Endothelial cell of umbilical vein (primary cell): ENCODE results near the gene RASGRF1. TPM values are rescaled to one million over a fixed set of nuclear protein-coding genes. Genes with fewer than 3 reads are reported as not detected.

ENCODE experiments used
- BruUV-seq: library from RNA; stranded (reverse); fragments of 400-500 nt; replicated peaks from 2 replicates; lab custom pipeline; 2021; lab: Mats Ljungman, UMichigan
- CTCF ChIA-PET: fragments of 300-600, 350-600 bp; sonication (Branson Sonifier 250); formaldehyde crosslinking; loops from one replicate; lab custom pipeline; 2021; ENCODE audit warnings: antibody characterized with exemption, inconsistent platforms; lab: Charles Lee
- POLR2A ChIA-PET: fragments of 300-600, 350-600 bp; sonication (Branson Sonifier 250); formaldehyde crosslinking; loops from one replicate; lab custom pipeline; 2021; ENCODE audit warnings: antibody characterized with exemption, inconsistent platforms; lab: Charles Lee
- DNase-seq: peaks from one replicate; pipeline ENCODE4 v3.0.0-alpha.2; 2011; ENCODE audit warnings: low read depth, low spot score
- FAIRE-seq: peaks from 2 replicates; lab custom pipeline; 2011; peaks lifted over from hg19 to GRCh38; lab: Jason Lieb, UNC
- H2AFZ ChIP-seq: 2 replicates; pipeline ENCODE4 v1.6.0; 2012; ENCODE audit warnings: low read depth, low read length, control low read depth, inconsistent platforms
- H3K27ac ChIP-seq: 2 replicates; pipeline ENCODE4 v1.5.1; 2011; ENCODE audit warnings: low read depth, mild to moderate bottlenecking, control low read depth, low read length, moderate library complexity; ENCODE audit not compliant: insufficient read depth
- H3K27me3 ChIP-seq, 2 experiments: 2 replicates each; pipeline versions ENCODE4 v1.6.0 to v1.6.1; 2011; ENCODE audit warnings: low read length in 2 of 2, mixed read lengths in 1 of 2; ENCODE audit not compliant: control insufficient read depth in 2 of 2, insufficient read depth in 2 of 2
- H3K36me3 ChIP-seq, 2 experiments: 2 replicates in 1 of 2; 3 replicates in 1 of 2; pipeline ENCODE4 v1.5.1; 2011; ENCODE audit warnings: low read length in 2 of 2, mild to moderate bottlenecking in 1 of 2, moderate library complexity in 1 of 2; ENCODE audit not compliant: control insufficient read depth in 2 of 2, insufficient read depth in 2 of 2; ENCODE audit errors: extremely low read depth in 1 of 2
- H3K4me1 ChIP-seq: 3 replicates; pipeline ENCODE4 v1.5.1; 2011; ENCODE audit warnings: mild to moderate bottlenecking, low read length; ENCODE audit not compliant: control insufficient read depth, insufficient read depth; ENCODE audit errors: extremely low read depth
- H3K4me2 ChIP-seq: 2 replicates; pipeline ENCODE4 v1.6.1; 2011; ENCODE audit warnings: low read length, control low read depth, mixed read lengths; ENCODE audit not compliant: insufficient read depth
- H3K4me3 ChIP-seq, 3 experiments: fragments of 200-600 bp in 1 of 3; sonication (generic), shearing (Covaris generic) in 1 of 3; replicated peaks in 1 of 3; 2 replicates each; pipeline ENCODE4 v1.5.1; 2011 to 2016; ENCODE audit warnings: control low read depth in 3 of 3, low read length in 3 of 3, mild to moderate bottlenecking in 2 of 3, inconsistent platforms in 1 of 3, low read depth in 1 of 3, moderate library complexity in 1 of 3; ENCODE audit not compliant: insufficient read depth in 1 of 3
- H3K79me2 ChIP-seq: 2 replicates; pipeline ENCODE4 v1.6.0; 2012; ENCODE audit warnings: low read length, inconsistent platforms; ENCODE audit not compliant: control insufficient read depth, insufficient read depth
- H3K9ac ChIP-seq: replicated peaks from 2 replicates; pipeline ENCODE3; 2011; ENCODE audit warnings: low read length, control low read depth; ENCODE audit not compliant: insufficient read depth; ENCODE audit errors: extremely low read depth
- H3K9me1 ChIP-seq: replicated peaks from 3 replicates; pipeline ENCODE4 v1.6.0; 2011; ENCODE audit warnings: mild to moderate bottlenecking, low read length; ENCODE audit not compliant: control insufficient read depth, insufficient read depth; ENCODE audit errors: extremely low read depth
- H3K9me3 ChIP-seq: replicated peaks from 2 replicates; pipeline ENCODE4 v1.5.1; 2012; ENCODE audit warnings: low read length, inconsistent platforms; ENCODE audit not compliant: control insufficient read depth, insufficient read depth
- H4K20me1 ChIP-seq: replicated peaks from 2 replicates; pipeline ENCODE3; 2011; ENCODE audit warnings: mild to moderate bottlenecking, low read length; ENCODE audit not compliant: control insufficient read depth, insufficient read depth; ENCODE audit errors: extremely low read depth
- EZH2 ChIP-seq: IDR thresholded peaks from 2 replicates; pipeline ENCODE4 v1.6.1; 2012; ENCODE audit warnings: borderline replicate concordance, low read depth, mild to moderate bottlenecking, moderate library complexity, low read length, inconsistent platforms; ENCODE audit not compliant: severe bottlenecking
- FOS ChIP-seq: IDR thresholded peaks from 2 replicates; pipeline ENCODE4 v1.6.1; 2011; ENCODE audit warnings: mild to moderate bottlenecking, low read length, moderate library complexity, borderline replicate concordance; ENCODE audit not compliant: insufficient read depth
- GATA2 ChIP-seq: IDR thresholded peaks from 2 replicates; pipeline ENCODE4 v1.7.0; 2011; ENCODE audit warnings: low read depth, mild to moderate bottlenecking, moderate library complexity, mixed read lengths, low read length; ENCODE audit not compliant: insufficient read length, insufficient read depth
- JUN ChIP-seq: IDR thresholded peaks from 2 replicates; pipeline ENCODE4 v1.6.1; 2011; ENCODE audit warnings: borderline replicate concordance, low read depth; ENCODE audit not compliant: insufficient read length, insufficient read depth
- MYC ChIP-seq: IDR thresholded peaks from one replicate; pipeline ENCODE4 v1.6.1; 2011; ENCODE audit warnings: mild to moderate bottlenecking, low read depth, low read length
- POLR2A ChIP-seq: IDR thresholded peaks from 2 replicates; pipeline ENCODE4 v1.6.1; 2012; ENCODE audit warnings: low read depth, mild to moderate bottlenecking, control low read depth, low read length
- POLR2AphosphoS5 ChIP-seq: IDR thresholded peaks from 2 replicates; pipeline ENCODE4 v1.6.1; 2012; ENCODE audit warnings: low read depth, mild to moderate bottlenecking, control low read depth, low read length, moderate library complexity; ENCODE audit not compliant: insufficient read depth
- dilution Hi-C: fragments of 300-500 bp; cut with MboI; formaldehyde crosslinking; loops from one replicate; pipeline ENCODE4 v1.15.0; 2019; ENCODE audit warnings: low sequenced_read_pairs; ENCODE audit not compliant: extremely low pct_ligation_motif_present
- intact Hi-C: fragments of 100-400 bp; cut with micrococcal nuclease; formaldehyde crosslinking; loops from one replicate; pipeline ENCODE4 v1.10.0; 2022
- polyA plus RNA-seq, 4 experiments: library from polyadenylated mRNA; depleted of rRNA in 3 of 4; stranded (reverse) in 3 of 4; unstranded in 1 of 4; fragments of >200 nt; gene quantifications; 2 replicates each; pipeline versions ENCODE4 v1.2.1 to v1.2.3, GENCODE V29; 2011 to 2012; ENCODE audit warnings: missing spikeins in 1 of 4
- total RNA-seq: library from RNA; stranded (reverse); gene quantifications from 2 replicates; pipeline ENCODE4 v1.2.3, GENCODE V29; 2021
- TF ChIP-seq, protein P1 (sequence below), 2 donors: IDR thresholded peaks; 1 replicate in 1 of 2; 2 replicates in 1 of 2; pipeline ENCODE4 v1.5.1; 2011; ENCODE audit warnings: low read length in 2 of 2, mild to moderate bottlenecking in 2 of 2, moderate library complexity in 2 of 2, control low read depth in 1 of 2, inconsistent platforms in 1 of 2, low read depth in 1 of 2; ENCODE audit not compliant: insufficient read depth in 1 of 2; ENCODE audit errors: extremely low read depth in 1 of 2
- TF ChIP-seq, protein P2 (sequence below): IDR thresholded peaks from 2 replicates; pipeline ENCODE4 v1.6.1; 2011; ENCODE audit not compliant: insufficient read depth, insufficient read length

RASGRF1 gene
- total and polyA plus RNA-seq, 2 donors (not counting 3 experiments of a cell fraction or from before 2014, with no cell fraction given): 0.04 TPM; not detected in 1

DNA sequence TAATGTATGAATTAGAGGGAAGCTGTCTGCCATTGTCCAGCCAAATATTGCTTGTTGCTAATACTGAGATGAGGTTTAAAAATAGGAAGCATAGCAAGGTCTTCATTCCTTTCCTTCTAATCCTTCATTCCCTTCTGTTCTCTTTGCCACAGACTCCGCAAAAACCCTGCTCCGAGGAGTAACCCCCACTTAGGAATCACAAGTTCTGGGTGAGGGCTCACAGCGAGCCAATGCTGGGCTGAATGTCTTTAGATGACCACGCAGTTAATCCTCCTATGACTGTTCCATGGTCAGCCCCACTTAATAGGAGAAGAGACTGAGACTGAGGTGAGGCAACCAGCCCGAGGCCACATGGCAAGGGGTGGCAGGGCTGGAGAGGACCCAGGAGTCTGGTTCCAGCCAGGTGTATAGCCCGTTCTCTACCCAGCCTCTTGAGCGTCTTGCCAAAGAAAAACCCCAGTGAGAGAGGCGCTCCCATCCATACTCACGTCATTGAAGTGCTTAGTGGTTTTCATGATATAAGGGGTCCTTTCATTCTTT lies 100.8 kb downstream of the RASGRF1 start:
- Histone ChIP-seq H3K9me3 (no peaks in the 10 kb centered on the region), H3K79me2 (no peaks in the 10 kb centered on the region), H3K4me2 (no peak overlapping the region), H4K20me1 (no peaks in the 10 kb centered on the region), H3K4me3 (no peak overlapping the region), H2AFZ (no peak overlapping the region), H3K27me3 (no peaks in the 10 kb centered on the region), H3K4me1 (peaks cover 12% of the 10 kb centered on the region), H3K9me1 (no peaks in the 10 kb centered on the region), H3K36me3 (no peaks in the 10 kb centered on the region), H3K27ac (no peak overlapping the region), H3K9ac (no peak overlapping the region)
- intact Hi-C loops: no loop called here
- ChIA-PET CTCF (interaction anchor here (1.0 to 2.8 kb wide), 5 partner anchors 8 to 41 kb away, joined by 3 to 18 read pairs (median 3); no protein-coding TSS in a partner anchor), POLR2A (no interaction called here)
- TF ChIP-seq GATA2 (no peak), POLR2AphosphoS5 (no peak), MYC (no peak), EZH2 (no peak), JUN (no peak), FOS (no peak), POLR2A (no peak)
- TF ChIP-seq, protein P1, sequence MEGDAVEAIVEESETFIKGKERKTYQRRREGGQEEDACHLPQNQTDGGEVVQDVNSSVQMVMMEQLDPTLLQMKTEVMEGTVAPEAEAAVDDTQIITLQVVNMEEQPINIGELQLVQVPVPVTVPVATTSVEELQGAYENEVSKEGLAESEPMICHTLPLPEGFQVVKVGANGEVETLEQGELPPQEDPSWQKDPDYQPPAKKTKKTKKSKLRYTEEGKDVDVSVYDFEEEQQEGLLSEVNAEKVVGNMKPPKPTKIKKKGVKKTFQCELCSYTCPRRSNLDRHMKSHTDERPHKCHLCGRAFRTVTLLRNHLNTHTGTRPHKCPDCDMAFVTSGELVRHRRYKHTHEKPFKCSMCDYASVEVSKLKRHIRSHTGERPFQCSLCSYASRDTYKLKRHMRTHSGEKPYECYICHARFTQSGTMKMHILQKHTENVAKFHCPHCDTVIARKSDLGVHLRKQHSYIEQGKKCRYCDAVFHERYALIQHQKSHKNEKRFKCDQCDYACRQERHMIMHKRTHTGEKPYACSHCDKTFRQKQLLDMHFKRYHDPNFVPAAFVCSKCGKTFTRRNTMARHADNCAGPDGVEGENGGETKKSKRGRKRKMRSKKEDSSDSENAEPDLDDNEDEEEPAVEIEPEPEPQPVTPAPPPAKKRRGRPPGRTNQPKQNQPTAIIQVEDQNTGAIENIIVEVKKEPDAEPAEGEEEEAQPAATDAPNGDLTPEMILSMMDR (IDR thresholded peaks at IDR 0.05; ENCODE audit: extremely low read depth in 1 of 2, insufficient read depth in 1 of 2, low read depth in 1 of 2, low read length in 2 of 2): no peak
- TF ChIP-seq, protein P2, sequence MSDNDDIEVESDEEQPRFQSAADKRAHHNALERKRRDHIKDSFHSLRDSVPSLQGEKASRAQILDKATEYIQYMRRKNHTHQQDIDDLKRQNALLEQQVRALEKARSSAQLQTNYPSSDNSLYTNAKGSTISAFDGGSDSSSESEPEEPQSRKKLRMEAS: no peak
- FAIRE-seq: no peak
- BruUV-seq: no TSS peak
- dilution Hi-C loops: no loop called here
- DNase-seq: no peak
